K562 (cell line): Measurements from ENCODE around the gene PBX1. TPM values are rescaled to one million over a fixed set of nuclear protein-coding genes. Genes with fewer than 3 reads are reported as not detected.
A peak's percentile ranks its signal among the peaks of the same experiment; 100 is the strongest.

ENCODE experiments used
- ATAC-seq: fragments of 200-7000 bp; cut with Tn5 transposase; 3 replicates; pipeline ENCODE4 v1.9.1; 2020; ENCODE audit warnings: moderate library complexity
- BruUV-seq: library from RNA; stranded (reverse); fragments of 400-500 nt; replicated peaks from 2 replicates; lab custom pipeline; 2021; lab: Mats Ljungman, UMichigan
- CTCF ChIA-PET: fragments of 300-600 bp; formaldehyde crosslinking; extraction: SDS; loops from one replicate; lab custom pipeline; 2021; ENCODE audit warnings: low intra/inter-chr PET ratio; lab: Yijun Ruan, JAX
- POLR2A ChIA-PET: fragments of 300-600, 350-650 bp; sonication (Branson Sonifier 250); formaldehyde crosslinking; extraction: SDS; loops from one replicate; lab custom pipeline; 2021; ENCODE audit warnings: antibody characterized with exemption, inconsistent platforms; lab: Yijun Ruan, JAX
- DNase-seq, 4 experiments: peaks; one replicate each; pipeline versions ENCODE4 v3.0.0 to v3.0.0-alpha.2; 2011 to 2018; ENCODE audit warnings: low spot score in 3 of 4, mixed read lengths in 3 of 4; ENCODE audit errors: extremely low read depth in 1 of 4
- FAIRE-seq: peaks from 2 replicates; lab custom pipeline; 2011; peaks lifted over from hg19 to GRCh38; lab: Jason Lieb, UNC
- H2AFZ ChIP-seq: 2 replicates; pipeline ENCODE4 v1.6.0; 2011; ENCODE audit warnings: low read depth, low read length, control low read depth, inconsistent platforms
- H3K27ac ChIP-seq: fragments of 200-600 bp; 3 replicates; pipeline ENCODE4 v1.8.0; 2011; ENCODE audit warnings: low read depth, mild to moderate bottlenecking, control low read depth, inconsistent platforms, low read length, moderate library complexity, mixed read lengths; ENCODE audit errors: extremely low read depth
- H3K27me3 ChIP-seq, 2 experiments: fragments of 300-600 bp in 1 of 2; 2 replicates in 1 of 2; 3 replicates in 1 of 2; pipeline versions ENCODE4 v1.6.0 to v1.8.0; 2011; ENCODE audit warnings: inconsistent platforms in 2 of 2, low read length in 2 of 2, mild to moderate bottlenecking in 1 of 2, mixed read lengths in 1 of 2, moderate library complexity in 1 of 2; ENCODE audit not compliant: control insufficient read depth in 2 of 2, insufficient read depth in 2 of 2
- H3K36me3 ChIP-seq: fragments of 300-600 bp; 3 replicates; pipeline ENCODE4 v1.8.0; 2011; ENCODE audit warnings: mild to moderate bottlenecking, low read length, inconsistent platforms; ENCODE audit not compliant: control insufficient read depth, insufficient read depth
- H3K4me1 ChIP-seq, 2 experiments: fragments of 200-600 bp in 1 of 2; replicated peaks in 1 of 2; 2 replicates in 1 of 2; 3 replicates in 1 of 2; pipeline versions ENCODE4 v1.5.1 to v1.8.0; 2011; ENCODE audit warnings: inconsistent platforms in 2 of 2, low read length in 2 of 2, mild to moderate bottlenecking in 1 of 2, mixed read lengths in 1 of 2, moderate library complexity in 1 of 2; ENCODE audit not compliant: control insufficient read depth in 2 of 2, insufficient read depth in 2 of 2
- H3K4me2 ChIP-seq: 2 replicates; pipeline ENCODE4 v1.6.1; 2011; ENCODE audit warnings: low read length, control low read depth, inconsistent platforms, mixed read lengths; ENCODE audit not compliant: insufficient read depth
- H3K4me3 ChIP-seq: fragments of 200-600 bp; sonication (generic), shearing (Covaris generic); 2 replicates; pipeline ENCODE4 v1.5.1; 2016; ENCODE audit warnings: control low read depth, inconsistent platforms
- H3K79me2 ChIP-seq: fragments of 200-600 bp; 3 replicates; pipeline ENCODE4 v1.8.0; 2011; ENCODE audit warnings: low read length, inconsistent platforms; ENCODE audit not compliant: control insufficient read depth, insufficient read depth
- H3K9ac ChIP-seq, 2 experiments: 2 replicates each; pipeline versions ENCODE4 v1.6.0 to v1.6.1; 2011; ENCODE audit warnings: low read depth in 2 of 2, low read length in 2 of 2, control low read depth in 1 of 2, inconsistent platforms in 1 of 2, mild to moderate bottlenecking in 1 of 2, mixed read lengths in 1 of 2; ENCODE audit not compliant: insufficient read depth in 1 of 2
- H3K9me1 ChIP-seq: one replicate; pipeline ENCODE4 v1.6.0; 2011; ENCODE audit warnings: inconsistent platforms, mild to moderate bottlenecking, low read length, moderate library complexity; ENCODE audit not compliant: control insufficient read depth, insufficient read depth
- H3K9me3 ChIP-seq: replicated peaks from 2 replicates; pipeline ENCODE4 v1.5.1; 2011; ENCODE audit warnings: low read depth, low read length, inconsistent platforms; ENCODE audit not compliant: control insufficient read depth, insufficient read depth
- H4K20me1 ChIP-seq: replicated peaks from 2 replicates; pipeline ENCODE4 v1.6.1; 2011; ENCODE audit warnings: low read length, inconsistent platforms, mixed read lengths; ENCODE audit not compliant: control insufficient read depth, insufficient read depth
- AFF1 ChIP-seq, 2 experiments: fragments of 450-650 bp; IDR thresholded peaks; 2 replicates each; pipeline ENCODE4 v1.6.1; 2018; ENCODE audit warnings: mild to moderate bottlenecking in 2 of 2, low read depth in 1 of 2; ENCODE audit not compliant: partially characterized antibody in 2 of 2
- IRF2 ChIP-seq: sonication (generic); formaldehyde crosslinking; IDR thresholded peaks from 2 replicates; pipeline ENCODE4 v1.8.1; 2022; ENCODE audit warnings: mild to moderate bottlenecking, missing genetic modification reagents
- RFX7 ChIP-seq: fragments of 250-450 bp; sonication (Bioruptor Pico); IDR thresholded peaks from 2 replicates; pipeline ENCODE4 v1.5.1; 2021; ENCODE audit warnings: mild to moderate bottlenecking
- WGBS: fragments of 100-300 bp; shearing (Covaris generic); methylation state at CpG from one replicate; pipeline ENCODE4 v1.1.6; 2016; ENCODE audit warnings: low coverage, mixed read lengths; ENCODE audit not compliant: insufficient coverage; ENCODE audit errors: missing lambda C conversion rate; 5-methylcytosine and 5-hydroxymethylcytosine counted together
- in situ Hi-C: fragments of 300-500 bp; cut with MboI; formaldehyde crosslinking; loops from 4 replicates; pipeline ENCODE4 v1.15.0; 2018; ENCODE audit warnings: inconsistent platforms, mixed read lengths
- intact Hi-C: fragments of 100-400 bp; cut with micrococcal nuclease; formaldehyde crosslinking; loops from 2 replicates; pipeline ENCODE4 v1.14.2; 2022
- polyA plus RNA-seq, 8 experiments: library from polyadenylated mRNA; depleted of rRNA in 4 of 8; stranded (reverse) in 5 of 8; unstranded in 3 of 8; fragments of >200 nt; fragmentation: Nextera tagmentation in 2 of 8; fragmentation: Illumina TruSeq in 1 of 8; extraction: Ambion mirVana in 2 of 8; extraction: Trizol in 1 of 8; gene quantifications; 2 replicates each; pipeline versions ENCODE4 v1.2.1 to v1.2.3, GENCODE V29; 2011 to 2014; ENCODE audit warnings: inconsistent platforms in 1 of 8, missing spikeins in 1 of 8
- total RNA-seq, 7 experiments: library from RNA; depleted of rRNA in 6 of 7; stranded (reverse); fragments of >200 nt in 6 of 7; fragmentation: Illumina TruSeq in 2 of 7; extraction: Trizol in 2 of 7; gene quantifications; 2 replicates each; pipeline versions ENCODE4 v1.2.1 to v1.2.3, GENCODE V29; 2011 to 2021; ENCODE audit warnings: low replicate concordance in 1 of 7
- TF ChIP-seq, protein P1 (sequence below): fragments of 450-650 bp; formaldehyde crosslinking; IDR thresholded peaks from 2 replicates; pipeline ENCODE4 v1.4.0; 2020; ENCODE audit warnings: mild to moderate bottlenecking, moderate library complexity
- TF ChIP-seq, protein P2 (sequence below): fragments of 250-450 bp; sonication (Bioruptor Pico); IDR thresholded peaks from 2 replicates; pipeline ENCODE4 v1.9.0; 2021; ENCODE audit warnings: mild to moderate bottlenecking

The PBX1 gene
- total and polyA plus RNA-seq, 9 of the 15 experiments (the other 6 are each of a cell fraction or from before 2014, with no cell fraction given) = 0.03 to 0.62 (median 0.17) TPM

DNA sequence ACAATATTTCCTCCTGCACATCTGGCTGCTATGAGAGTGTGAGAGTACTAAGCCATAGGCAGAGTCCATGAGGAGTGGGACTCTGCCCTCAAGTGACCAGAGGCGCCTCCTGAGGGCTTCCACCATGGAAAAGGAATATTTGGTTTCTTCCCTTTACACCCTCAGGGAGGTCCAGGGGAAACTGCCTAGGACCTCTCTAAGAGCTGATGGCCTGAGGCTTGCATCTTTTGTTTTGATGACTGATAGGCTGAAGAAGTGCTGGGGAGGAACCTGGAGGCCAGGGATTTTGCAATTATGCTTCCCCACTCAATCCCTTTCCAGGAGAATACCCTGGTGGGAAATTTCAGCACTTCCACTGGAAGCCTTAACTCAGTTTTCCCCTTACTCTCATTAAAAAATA is 111.0 kb downstream of the PBX1 start:
- Histone ChIP-seq H3K9ac (no peak overlapping the region), H3K79me2 (no peaks in the 10 kb centered on the region), H3K36me3 (no peaks in the 10 kb centered on the region), H3K4me1 (no peaks in the 10 kb centered on the region; a peak in 2 of 5 replicates), H3K9me1 (no peaks in the 10 kb centered on the region), H3K9me3 (no peaks in the 10 kb centered on the region), H2AFZ (no peak overlapping the region), H3K27ac (no peak overlapping the region), H3K4me3 (no peak overlapping the region), H3K27me3 (peaks cover 0 to 2% of the 10 kb centered on the region in 2 experiments; a peak in 1 of 5 replicates), H3K4me2 (no peak overlapping the region), H4K20me1 (no peaks in the 10 kb centered on the region)
- 27% methylated on average over 1 of the region's 1 CpG for WGBS
- in situ Hi-C loops = no loop called here
- ChIA-PET POLR2A (no interaction called here), CTCF (no interaction called here)
- no peak for ATAC-seq
- intact Hi-C loops = loop anchor here (5.0 kb wide), 1 partner anchor 402 kb away; no protein-coding TSS in a partner anchor
- FAIRE-seq = no peak
- no TSS peak for BruUV-seq
- TF ChIP-seq, protein P1, sequence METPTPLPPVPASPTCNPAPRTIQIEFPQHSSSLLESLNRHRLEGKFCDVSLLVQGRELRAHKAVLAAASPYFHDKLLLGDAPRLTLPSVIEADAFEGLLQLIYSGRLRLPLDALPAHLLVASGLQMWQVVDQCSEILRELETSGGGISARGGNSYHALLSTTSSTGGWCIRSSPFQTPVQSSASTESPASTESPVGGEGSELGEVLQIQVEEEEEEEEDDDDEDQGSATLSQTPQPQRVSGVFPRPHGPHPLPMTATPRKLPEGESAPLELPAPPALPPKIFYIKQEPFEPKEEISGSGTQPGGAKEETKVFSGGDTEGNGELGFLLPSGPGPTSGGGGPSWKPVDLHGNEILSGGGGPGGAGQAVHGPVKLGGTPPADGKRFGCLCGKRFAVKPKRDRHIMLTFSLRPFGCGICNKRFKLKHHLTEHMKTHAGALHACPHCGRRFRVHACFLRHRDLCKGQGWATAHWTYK (CRISPR knock-in tag) = no peak
- TF ChIP-seq, protein P2, sequence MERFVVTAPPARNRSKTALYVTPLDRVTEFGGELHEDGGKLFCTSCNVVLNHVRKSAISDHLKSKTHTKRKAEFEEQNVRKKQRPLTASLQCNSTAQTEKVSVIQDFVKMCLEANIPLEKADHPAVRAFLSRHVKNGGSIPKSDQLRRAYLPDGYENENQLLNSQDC (CRISPR knock-in tag) = no peak
- TF ChIP-seq IRF2 (CRISPR knock-in tag) = 0 out of 2 replicates have a peak, but pooled peaks have one; percentile 37
- no peak for DNase-seq

DNA sequence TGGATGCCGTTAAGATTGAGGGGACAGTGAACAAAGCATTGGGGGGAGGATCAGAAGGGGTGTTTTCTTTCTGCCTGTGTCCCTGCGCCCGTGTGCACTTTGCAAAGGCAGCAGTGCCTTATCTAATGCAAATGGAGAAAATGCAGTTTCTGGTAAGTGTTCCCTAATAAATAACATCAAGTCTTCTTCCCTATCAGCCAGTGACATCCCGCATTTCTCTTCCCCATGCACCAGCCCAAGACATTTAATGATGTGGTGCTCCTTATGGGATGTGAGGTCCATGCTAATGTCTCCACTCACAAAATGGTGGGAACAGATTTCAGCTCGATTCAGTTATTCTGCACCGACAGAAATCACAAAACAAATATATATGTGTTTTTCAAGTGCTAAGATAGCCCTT is 111.8 kb downstream of the PBX1 start:
- no peaks in the 10 kb centered on the region for H3K9me3 ChIP-seq
- no peaks in the 10 kb centered on the region for H4K20me1 ChIP-seq
- H3K9me1 ChIP-seq = no peaks in the 10 kb centered on the region
- in situ Hi-C loops (no loop called here), intact Hi-C loops (loop anchor here (5.0 kb wide), 1 partner anchor 402 kb away; no protein-coding TSS in a partner anchor)
- 5% methylated on average over 6 of the region's 6 CpGs for WGBS
- ATAC-seq (no peak), FAIRE-seq (no peak), DNase-seq (no peak)
- H3K4me2 ChIP-seq = no peak overlapping the region
- CTCF ChIA-PET = no interaction called here
- POLR2A ChIA-PET = interaction anchor here (0.6 kb wide), 1 partner anchor 64 kb away, joined by 3 read pairs; no protein-coding TSS in a partner anchor
- H3K79me2 ChIP-seq = no peaks in the 10 kb centered on the region
- peaks cover 0 to 2% of the 10 kb centered on the region in 2 experiments; a peak in 1 of 5 replicates for H3K27me3 ChIP-seq
- no peak overlapping the region for H3K9ac ChIP-seq
- H3K4me3 ChIP-seq = no peak overlapping the region
- H3K4me1 ChIP-seq = no peaks in the 10 kb centered on the region; a peak in 2 of 5 replicates
- no peak overlapping the region for H3K27ac ChIP-seq
- H2AFZ ChIP-seq = no peak overlapping the region
- no TSS peak for BruUV-seq
- no peaks in the 10 kb centered on the region for H3K36me3 ChIP-seq
- TF ChIP-seq RFX7 (no peak), AFF1 (IDR thresholded peaks at IDR 0.05; ENCODE audit: low read depth in 1 of 2, partially characterized antibody in 2 of 2) (no peak)
